ENCODE data around the gene SORCS2. TPM values are rescaled to one million over a fixed set of nuclear protein-coding genes. Genes with fewer than 3 reads are reported as not detected.

Gene SORCS2
- total RNA-seq, 3 donors from 2014 or later: 0.66 to 1.3 (median 0.80) TPM

DNA sequence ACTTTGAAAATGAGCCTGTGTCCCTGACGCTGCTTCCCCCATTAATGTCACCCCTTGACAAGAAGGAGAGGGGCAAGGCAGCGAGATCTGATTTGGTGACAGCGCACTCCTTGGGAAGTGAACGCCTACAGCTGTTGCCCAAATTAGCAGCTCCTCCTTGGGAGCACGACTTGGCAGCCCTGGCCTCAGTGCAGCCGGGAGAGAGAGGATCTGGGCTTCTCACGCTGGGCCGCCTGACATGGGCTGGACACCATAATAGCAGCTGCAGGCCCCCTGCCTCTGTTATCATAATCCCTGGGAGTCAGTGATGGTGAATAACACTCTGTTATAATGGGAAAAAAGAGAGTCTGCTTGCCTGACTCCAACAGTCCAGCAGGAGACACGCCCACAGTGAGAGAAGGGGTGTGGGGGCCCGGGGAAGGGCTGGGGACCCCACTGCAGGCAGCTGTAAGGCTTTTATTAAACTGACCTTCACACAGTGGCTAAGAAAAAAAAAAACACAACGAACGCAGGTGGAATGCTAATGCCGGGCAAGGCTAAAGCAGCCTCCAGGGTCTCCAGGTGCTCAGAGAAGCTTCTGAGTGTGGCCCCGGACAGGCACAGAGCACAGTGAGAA lies 169.1 kb downstream of the SORCS2 start:
- no peak for DNase-seq (ENCODE audit: low spot score in 2 of 2)

GRCh38 chr4:7362341-7362740 lies 170.0 kb downstream of the SORCS2 start:
- H3K27me3 ChIP-seq: peaks cover 0 to 20% of the 10 kb centered on the region in 2 donors
- H3K4me3 ChIP-seq: no peak overlapping the region
- TF ChIP-seq POLR2AphosphoS5 (IDR thresholded peaks at IDR 0.05): no peak
- no peak for TF ChIP-seq CTCF (IDR thresholded peaks at IDR 0.05)
- TF ChIP-seq POLR2A (IDR thresholded peaks at IDR 0.05): no peak
- H3K36me3 ChIP-seq: no peaks in the 10 kb centered on the region
- H3K27ac ChIP-seq: no peak overlapping the region
- intact Hi-C loops (cut with DNase I; ENCODE audit: low total_unique reads): no loop called here
- DNase-seq (ENCODE audit: low spot score in 2 of 2): no peak
- no peaks in the 10 kb centered on the region for H3K4me1 ChIP-seq
- no peaks in the 10 kb centered on the region for H3K9me3 ChIP-seq

More for the DNA sequence above, 169.1 kb downstream of the SORCS2 start:
- H3K27ac ChIP-seq: no peak overlapping the region
- intact Hi-C loops (cut with DNase I; ENCODE audit: low total_unique reads): no loop called here
- H3K9me3 ChIP-seq: no peaks in the 10 kb centered on the region
- H3K36me3 ChIP-seq: no peaks in the 10 kb centered on the region
- peaks cover 0 to 11% of the 10 kb centered on the region in 2 donors for H3K27me3 ChIP-seq
- no peak overlapping the region for H3K4me3 ChIP-seq
- no peaks in the 10 kb centered on the region for H3K4me1 ChIP-seq
- TF ChIP-seq CTCF (IDR thresholded peaks at IDR 0.05): no peak
- TF ChIP-seq POLR2A (IDR thresholded peaks at IDR 0.05): no peak
- no peak for TF ChIP-seq POLR2AphosphoS5 (IDR thresholded peaks at IDR 0.05)

DNA sequence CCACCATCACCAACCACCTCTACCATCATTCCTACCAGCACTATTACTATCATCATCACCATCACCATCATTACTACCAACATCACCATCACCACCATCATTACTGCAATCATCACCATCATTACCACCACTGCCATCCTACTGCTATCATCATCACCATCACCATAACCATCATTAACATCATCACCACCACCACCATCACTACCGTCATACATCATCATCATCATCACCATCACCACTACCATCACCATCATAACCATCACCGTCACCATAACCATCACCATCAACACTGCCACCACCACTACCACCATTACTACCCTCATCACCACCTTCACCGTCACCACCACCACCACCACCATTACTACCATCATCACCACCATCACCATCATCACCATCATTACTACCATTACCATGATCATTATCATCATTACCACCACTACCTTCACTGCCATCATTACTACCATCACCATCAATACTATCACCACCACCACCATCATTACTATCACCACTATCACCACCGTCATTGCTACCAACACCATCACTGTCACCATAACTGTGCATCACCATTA lies 170.6 kb downstream of the SORCS2 start:
- Histone ChIP-seq H3K4me3 (no peak overlapping the region), H3K27ac (no peak overlapping the region), H3K4me1 (no peaks in the 10 kb centered on the region), H3K27me3 (peaks cover 0 to 26% of the 10 kb centered on the region in 2 donors), H3K9me3 (no peaks in the 10 kb centered on the region), H3K36me3 (no peaks in the 10 kb centered on the region)
- TF ChIP-seq POLR2AphosphoS5 (IDR thresholded peaks at IDR 0.05) (no peak), CTCF (IDR thresholded peaks at IDR 0.05) (no peak), POLR2A (IDR thresholded peaks at IDR 0.05) (no peak)
- DNase-seq (ENCODE audit: low spot score in 2 of 2): no peak
- intact Hi-C loops (cut with DNase I; ENCODE audit: low total_unique reads): no loop called here

- Histone ChIP-seq H3K9me3 (no peaks in the 10 kb centered on the region), H3K27ac (no peak overlapping the region), H3K4me1 (no peaks in the 10 kb centered on the region), H3K27me3 (peaks cover 0 to 40% of the 10 kb centered on the region in 2 donors), H3K36me3 (no peaks in the 10 kb centered on the region), H3K4me3 (no peak overlapping the region)
- TF ChIP-seq CTCF (IDR thresholded peaks at IDR 0.05): no peak
- no peak for TF ChIP-seq POLR2A (IDR thresholded peaks at IDR 0.05)
- TF ChIP-seq POLR2AphosphoS5 (IDR thresholded peaks at IDR 0.05): no peak
- intact Hi-C loops (cut with DNase I; ENCODE audit: low total_unique reads): no loop called here
- DNase-seq (ENCODE audit: low spot score in 2 of 2): no peak
Observed at GRCh38 chr4:7364979-7365378, 172.6 kb downstream of the SORCS2 start.

- no peak overlapping the region for H3K27ac ChIP-seq
- H3K36me3 ChIP-seq: no peaks in the 10 kb centered on the region
- H3K4me3 ChIP-seq: peak overlapping the region in 1 of 3 donors; percentile 15
- intact Hi-C loops (cut with DNase I; ENCODE audit: low total_unique reads): no loop called here
- no peaks in the 10 kb centered on the region for H3K9me3 ChIP-seq
- peaks cover 0 to 46% of the 10 kb centered on the region in 2 donors for H3K27me3 ChIP-seq
- DNase-seq (ENCODE audit: low spot score in 2 of 2): no peak
- TF ChIP-seq POLR2A (IDR thresholded peaks at IDR 0.05) (no peak), POLR2AphosphoS5 (IDR thresholded peaks at IDR 0.05) (no peak), CTCF (IDR thresholded peaks at IDR 0.05) (no peak)
- H3K4me1 ChIP-seq: no peaks in the 10 kb centered on the region
Observed at GRCh38 chr4:7365462-7366179, 173.3 kb downstream of the SORCS2 start.

Data from breast epithelium (tissue), 4 donors.